GM19099 (cell line): ENCODE measurements around the gene RHEX.

Source experiments
- POLR2A ChIP-seq: IDR thresholded peaks from 3 replicates; pipeline ENCODE4 v1.6.1; 2011; ENCODE audit warnings: low read depth; ENCODE audit not compliant: insufficient read length; ENCODE audit errors: extremely low read depth

The RHEX gene

DNA sequence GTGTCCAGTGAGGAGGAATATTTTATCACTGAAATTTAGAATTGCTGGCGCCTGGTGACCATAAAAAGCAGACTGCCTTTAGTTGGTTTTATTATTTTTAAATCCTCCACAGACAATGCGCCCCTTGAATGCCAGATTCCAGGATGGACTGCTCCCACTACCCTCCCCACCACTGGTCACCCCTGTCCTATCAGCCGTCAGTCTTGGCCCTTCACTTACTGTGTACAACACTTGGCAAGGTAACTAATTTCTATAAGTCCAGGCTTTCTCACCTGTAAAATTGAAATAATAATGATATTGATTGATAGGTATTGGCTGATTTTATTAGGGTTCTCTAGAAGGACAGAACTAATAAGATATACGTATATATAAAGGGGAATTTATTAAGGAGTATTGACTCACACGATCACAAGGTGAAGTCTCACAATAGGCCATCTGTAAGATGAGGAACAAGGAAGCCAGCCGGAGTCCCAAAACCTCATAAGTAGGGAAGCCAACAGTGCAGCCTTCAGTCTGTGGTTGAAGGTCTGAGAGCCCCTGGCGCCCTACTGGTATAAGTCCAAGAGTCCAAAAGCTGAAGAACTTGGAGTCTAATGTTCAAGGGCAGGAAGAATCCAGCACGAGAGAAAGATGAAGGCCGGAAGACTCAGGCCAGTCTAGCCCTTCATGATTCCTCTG lies 17.8 kb downstream of the RHEX start:
- no peak for TF ChIP-seq POLR2A

DNA sequence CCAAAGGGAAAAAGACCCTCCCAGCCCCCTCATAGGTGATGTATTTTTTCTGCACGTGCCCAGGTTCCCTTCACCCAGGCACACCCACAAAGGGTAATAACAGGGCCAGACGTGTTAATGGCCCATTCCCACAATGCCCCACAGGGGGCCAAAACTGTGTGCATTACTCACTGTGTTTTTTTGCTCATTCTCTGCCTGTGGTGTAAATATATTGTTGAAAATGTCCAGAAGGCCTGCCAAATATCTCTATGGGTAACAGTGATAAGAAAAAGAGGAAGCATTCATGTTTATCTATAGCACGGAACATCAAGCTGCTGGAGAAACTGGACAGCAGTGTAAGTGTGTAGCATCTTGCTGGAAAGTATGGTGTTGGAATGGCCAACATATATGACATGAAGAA lies 21.9 kb downstream of the RHEX start:
- TF ChIP-seq POLR2A = no peak

DNA sequence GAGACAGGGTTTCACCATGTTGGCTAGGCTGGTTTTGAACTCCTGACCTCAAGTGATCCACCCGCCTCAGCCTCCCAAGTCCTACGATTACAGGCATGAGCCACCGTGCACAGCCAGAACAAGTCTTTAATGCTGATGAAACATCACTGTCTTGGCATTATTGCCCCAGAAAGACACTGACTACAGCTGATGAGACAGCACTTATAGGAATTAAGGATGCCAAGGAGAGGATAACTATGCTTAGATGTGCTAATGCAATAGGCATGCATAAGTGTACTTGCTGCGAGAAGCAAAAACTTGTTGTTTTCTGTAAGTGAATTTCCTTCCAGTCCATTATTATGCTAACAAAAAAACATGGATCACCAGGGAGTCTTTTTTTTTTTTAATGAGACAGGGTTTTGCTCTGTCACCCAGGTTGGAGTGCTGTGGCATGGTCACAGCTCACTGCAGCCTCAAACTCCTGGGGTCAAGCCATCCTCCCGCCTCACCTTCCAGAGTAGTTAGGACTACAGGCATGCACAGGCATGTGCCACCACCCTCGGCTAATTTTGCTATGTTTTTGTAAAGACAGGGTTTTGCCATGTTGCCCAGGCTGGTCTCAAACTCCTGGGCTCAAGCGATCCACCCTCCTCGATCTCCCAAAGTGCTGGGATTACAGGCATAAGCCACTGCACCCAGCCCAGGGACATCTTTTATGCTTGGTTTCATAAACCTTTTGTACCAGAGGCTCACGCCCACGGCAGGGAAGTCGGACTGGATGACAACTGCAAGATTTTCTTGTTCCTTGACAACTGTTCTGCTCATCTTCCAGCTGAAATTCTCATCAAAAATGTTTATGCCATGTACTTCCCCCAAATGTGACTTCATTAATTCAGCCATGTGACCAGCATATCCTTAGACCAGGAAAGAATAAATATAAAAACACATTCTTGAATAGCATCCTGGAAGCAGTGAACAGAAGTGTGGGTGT lies 23.1 kb downstream of the RHEX start:
- TF ChIP-seq POLR2A = no peak

DNA sequence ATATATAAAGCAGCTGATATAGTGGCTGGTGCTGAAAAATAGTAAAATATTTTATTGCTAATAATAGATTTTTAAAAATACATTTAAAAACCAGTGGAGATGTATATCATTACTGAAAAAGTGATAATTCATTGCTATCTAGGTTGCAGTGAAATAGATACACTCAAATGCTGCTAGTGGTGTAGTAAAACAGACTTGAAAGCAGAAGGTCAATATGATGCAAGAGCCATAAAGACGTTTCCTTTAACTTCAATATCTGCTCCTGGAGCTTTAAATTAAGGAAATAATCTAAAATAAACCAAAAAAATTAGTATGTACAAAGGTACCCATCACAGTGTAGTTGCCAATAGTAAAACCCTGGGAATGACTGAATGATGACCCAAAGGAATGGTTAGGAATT lies 26.2 kb downstream of the RHEX start:
- TF ChIP-seq POLR2A = no peak

DNA sequence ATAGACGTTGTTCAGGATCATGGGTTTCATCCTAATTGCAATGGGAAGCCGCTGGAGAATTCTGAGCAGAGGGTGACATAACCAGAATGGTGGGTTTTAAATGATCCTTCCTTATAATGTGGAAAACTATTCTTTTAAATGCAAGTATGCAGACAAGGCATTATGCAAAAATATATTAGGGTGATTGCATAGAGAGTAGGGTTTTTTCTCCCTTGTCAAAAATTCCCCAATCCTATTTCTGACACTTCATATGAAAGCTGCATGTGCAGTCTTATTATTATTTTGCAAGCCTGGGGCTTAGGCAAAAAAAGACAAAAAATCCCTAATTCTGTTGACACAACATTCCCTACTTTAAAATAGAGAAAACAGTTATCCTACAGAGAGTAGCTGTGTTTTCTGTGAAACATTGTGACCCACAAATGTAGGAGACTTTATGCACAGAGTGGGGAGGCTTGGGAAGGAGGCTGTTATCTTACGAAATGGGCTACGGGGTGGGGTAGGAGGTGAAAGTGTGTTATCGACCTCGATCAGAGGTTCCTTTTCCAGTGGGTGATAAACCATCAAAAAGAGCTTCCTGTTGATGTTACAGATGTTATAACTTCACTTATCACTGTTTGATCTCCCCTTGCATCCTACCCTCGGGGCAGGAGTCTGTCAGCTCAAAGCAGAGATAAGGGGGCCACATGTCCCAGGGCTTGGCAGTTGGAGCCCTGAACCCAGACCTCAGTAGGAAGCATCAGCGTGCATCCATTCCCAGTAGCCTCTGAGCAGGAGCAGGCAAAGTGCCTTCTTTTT lies 27.2 kb downstream of the RHEX start:
- no peak for TF ChIP-seq POLR2A

DNA sequence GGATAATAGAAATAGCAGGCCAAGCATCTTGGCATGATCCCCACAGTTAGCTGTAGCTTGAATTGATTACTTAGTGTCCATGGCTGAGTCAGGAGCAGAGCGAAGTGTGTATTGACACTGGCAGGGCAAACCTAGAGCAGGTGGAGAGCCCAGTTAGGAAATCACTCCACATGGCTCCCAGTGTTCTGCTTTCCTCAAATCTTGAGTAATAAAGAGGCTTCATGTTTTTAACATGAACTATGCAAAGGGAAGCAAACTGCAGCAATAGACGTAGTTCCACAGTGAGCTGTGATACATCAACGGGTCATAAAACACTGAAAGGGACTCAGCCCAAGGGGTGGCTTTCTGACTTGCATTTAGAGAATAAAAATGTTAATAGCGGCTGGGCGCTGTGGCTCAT lies 28.9 kb downstream of the RHEX start:
- TF ChIP-seq POLR2A = no peak

DNA sequence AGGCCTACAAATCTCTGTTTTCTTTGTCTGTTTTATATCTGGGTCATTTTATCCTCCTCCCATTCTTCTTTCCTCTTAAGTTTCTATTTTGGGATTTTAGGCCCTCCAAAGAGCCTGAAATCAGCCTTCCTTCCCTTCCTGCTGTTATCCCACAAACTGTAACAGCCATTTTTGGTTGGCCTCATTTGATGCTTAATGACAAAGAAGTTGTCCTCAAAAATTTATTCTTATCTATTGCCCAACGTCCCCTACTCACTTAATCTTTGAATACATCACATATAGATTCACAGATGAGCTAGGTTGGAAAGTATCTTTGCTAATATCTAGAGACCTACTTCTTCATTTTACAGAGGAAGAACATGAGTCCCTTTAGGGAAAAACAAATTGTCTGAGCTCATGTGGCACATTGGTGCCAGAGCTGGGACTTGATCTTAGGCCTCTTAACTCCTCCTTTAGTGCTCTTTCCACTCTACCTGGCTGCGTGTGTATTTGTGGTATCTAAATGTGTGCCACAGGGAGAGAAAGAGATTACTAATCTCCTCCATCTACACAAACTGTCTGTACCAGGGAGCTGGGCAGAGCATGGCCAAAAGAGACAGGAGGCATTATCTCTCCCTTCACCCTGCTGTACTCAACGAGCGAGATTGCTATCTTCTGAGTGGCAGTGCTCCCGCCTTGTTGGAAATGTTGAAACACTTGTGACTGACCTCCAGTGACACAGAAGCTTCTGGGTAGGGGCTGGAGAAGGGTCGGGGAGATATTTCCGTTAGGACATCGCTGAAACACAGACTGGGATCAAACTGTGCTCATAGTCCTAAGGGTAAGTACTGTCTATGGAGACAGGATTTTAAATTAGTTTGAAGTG lies 30.1 kb downstream of the RHEX start:
- no peak for TF ChIP-seq POLR2A

DNA sequence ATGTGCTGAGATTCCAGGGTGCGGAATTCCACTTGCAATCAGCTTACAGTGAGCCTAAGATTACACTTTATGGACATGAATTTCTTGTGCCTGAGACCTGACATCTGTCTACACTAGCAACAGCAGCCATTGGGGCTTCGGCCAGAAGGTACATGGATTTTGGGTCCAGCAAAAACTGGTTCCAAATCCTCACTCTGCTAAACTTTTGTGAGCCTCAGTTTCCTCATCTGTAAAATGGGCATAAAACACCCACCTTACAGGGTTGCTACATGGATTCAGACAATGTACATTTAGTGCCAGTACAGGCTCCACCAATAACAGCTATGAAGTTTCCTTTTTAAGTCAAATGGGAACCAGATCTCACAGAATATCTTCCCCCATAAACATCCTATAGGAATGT lies 30.8 kb downstream of the RHEX start:
- no peak for TF ChIP-seq POLR2A

DNA sequence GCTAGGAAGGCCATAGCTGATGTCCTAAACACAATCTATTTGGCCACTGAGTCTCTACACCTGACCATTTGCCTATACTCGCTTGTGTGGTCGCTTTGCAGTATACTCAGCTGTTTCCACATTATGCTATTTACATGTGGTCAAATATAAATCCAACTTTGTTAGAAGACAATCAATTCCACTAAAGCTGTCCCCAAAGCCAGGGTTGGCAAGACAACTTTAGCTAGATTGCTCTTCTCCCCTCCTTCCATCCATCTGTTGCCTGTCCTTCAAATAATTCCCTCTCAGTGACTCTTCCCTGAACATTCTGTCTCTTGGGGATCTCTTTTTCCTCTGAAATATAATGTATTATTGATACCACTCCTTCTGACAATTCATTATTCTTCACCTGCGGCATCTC lies 34.1 kb downstream of the RHEX start:
- no peak for TF ChIP-seq POLR2A

DNA sequence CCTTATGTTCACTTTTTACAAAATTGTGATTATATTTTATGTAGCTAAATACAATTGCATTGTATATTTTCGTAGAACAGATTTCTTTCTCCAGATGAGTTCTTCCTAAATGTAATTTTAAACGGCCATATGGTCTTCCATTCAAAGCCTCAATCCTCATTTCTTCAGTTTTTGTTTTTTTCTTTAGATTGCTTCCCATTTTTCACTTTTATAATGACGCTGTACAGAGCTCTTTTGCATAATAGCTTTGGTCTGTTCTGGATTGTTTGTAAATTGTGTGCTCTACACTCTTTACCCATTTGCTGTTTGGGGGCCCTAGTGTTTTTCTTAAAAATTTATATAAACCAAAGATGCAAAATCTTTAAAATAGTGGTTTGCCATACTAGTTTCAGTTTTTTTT lies 36.4 kb downstream of the RHEX start:
- no peak for TF ChIP-seq POLR2A

DNA sequence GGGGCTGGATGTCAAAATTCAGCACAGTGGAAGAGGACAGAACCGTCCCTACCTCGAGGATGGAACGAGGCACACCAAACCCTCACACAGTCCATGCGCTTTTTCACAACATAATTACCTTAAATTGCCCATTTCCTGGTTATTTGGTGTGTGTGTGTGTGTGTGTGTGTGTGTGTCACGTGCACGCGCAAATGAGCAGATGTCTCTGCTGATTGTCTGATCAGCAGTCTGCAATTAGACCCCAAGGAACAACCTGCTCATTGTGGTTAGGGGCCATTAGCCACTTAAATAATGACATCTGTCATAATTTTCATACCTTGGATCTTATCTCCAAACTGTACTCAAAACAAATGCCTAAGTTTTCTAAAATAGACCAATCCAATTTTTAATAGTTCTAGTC lies 41.1 kb downstream of the RHEX start:
- no peak for TF ChIP-seq POLR2A

DNA sequence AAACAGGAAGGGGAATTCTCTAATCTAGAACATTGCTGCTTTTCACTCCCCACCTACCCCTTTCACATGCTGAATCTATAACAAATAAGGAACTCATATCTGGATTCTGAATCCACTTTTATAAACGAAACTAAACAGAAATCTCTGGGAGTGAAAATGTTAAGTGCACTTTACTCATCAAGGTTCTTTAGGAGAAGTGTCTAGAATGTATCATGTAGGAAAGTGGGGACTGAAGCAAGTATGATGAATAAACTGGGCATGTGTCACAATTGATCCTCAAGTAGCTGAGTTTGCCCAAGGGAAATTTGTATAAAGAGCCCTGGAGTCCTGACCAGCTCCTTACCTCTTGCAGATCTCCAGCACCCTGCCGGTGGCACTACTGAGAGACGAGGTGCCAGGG lies 44.4 kb downstream of the RHEX start:
- TF ChIP-seq POLR2A = no peak

DNA sequence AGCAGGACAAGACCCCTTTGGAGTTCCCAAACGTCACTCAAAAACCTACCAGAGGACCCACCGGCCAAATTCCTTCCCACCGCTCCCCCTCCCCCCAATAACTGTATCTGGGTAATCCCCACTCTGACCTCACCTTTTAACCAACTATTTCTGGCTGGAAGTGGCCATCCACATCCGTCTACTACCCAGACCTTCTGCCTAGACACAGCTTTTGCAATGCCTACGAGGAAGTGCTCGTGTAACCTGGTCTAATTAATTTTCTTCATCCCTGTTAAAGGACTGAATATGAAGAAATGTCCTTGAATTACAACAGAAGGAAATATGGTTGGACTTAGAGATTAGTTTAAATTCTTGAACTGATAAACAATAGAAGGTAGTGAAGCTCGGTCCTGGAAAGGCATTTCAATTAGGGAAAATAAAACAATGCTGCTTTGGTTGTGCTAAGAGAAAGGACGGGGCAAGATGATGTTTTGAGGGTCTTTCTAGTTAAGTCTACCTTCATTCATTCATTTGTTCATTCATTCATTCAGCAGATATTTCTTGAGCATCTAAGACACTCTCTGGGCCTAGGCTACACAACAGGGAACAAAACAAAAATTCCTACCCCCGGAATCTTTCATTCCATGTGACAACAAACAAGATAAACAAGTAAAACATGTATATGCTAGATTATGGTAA lies 45.4 kb downstream of the RHEX start:
- no peak for TF ChIP-seq POLR2A

DNA sequence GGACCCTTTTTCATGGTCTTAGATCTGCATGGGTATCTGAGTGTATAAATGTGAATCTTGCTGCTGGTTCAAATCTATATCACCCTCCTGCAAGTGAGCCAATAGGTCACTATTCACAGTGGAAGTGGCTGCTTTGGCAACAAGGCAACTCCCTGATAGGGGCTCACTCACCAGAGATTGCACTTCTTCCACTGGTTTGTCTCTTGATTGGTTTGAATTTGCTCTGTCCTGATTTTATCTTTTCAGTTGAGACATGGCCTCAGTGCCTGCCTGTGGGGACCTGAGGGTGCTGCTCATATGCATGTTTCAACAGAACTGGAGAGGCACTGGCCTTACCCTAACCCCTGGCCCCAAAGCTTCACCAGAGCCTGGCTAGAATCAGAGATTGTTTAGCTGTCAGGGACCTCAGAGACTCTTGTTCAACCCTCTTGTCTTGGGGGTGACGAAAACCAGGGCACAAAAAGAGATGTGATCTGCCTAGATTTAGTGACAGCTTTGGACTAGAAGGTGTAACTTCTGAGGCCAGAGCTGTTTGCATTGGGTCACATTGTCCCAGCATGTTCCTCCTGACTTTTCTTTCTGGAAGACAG lies 47.3 kb downstream of the RHEX start:
- TF ChIP-seq POLR2A = no peak

DNA sequence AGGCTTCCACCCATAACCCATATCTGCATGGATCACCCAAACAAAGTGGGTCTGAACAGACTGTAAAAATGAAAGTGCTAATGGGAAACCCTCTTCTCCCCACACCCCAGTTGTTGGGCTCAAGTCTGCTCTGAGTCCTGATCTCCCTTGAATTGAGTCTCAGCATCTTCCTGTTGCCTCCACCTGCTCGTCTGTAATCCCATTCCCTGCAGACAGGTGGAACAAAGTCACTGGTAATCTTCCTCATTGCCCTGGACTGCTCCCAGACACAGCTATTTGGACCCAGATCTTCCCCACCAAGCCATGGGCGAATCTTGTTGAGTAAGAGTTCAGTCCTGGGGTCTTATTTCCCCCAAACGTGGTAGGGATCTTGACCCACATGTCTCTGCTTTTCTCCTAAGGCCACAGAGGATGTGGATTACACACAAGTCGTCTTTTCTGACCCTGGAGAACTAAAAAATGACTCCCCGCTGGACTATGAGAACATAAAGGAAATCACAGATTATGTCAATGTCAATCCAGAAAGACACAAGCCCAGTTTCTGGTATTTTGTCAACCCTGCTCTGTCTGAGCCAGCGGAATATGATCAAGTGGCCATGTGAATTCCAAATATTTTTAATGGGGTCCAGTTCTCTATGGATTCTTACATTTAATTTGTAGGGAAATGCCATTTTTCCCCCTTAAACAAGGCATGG lies 48.5 kb downstream of the RHEX start:
- TF ChIP-seq POLR2A = no peak
